ENCODE results near the gene NDST3. TPM values are rescaled to one million over a fixed set of nuclear protein-coding genes. Genes with fewer than 3 reads are reported as not detected.

The NDST3 gene
- polyA plus RNA-seq, 1 donor: 0.85 TPM

DNA sequence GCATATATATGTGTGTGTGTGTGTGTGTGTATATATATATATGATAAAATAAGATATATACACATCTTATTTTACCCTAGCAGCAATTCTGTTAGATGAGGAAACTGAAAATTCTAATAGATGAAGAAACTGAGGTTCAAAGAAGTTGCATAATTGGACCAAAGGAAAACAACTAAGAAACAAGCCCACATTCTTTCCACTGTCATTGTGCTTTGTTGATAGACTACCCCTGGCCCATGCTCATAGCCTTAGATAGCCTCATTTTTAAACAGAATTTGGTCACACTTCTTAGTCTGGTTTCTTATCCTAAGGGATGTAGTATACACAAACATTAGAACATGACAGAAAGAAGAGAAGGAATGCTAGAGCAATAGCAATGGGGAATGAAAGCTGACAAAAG lies 138.8 kb downstream of the NDST3 start:
- Histone ChIP-seq H3K4me1 (ENCODE audit: control insufficient read depth, insufficient read depth, low read length) (no peaks in the 10 kb centered on the region), H3K36me3 (ENCODE audit: control insufficient read depth, insufficient read depth, low read length) (no peaks in the 10 kb centered on the region), H3K4me3 (ENCODE audit: low read length) (no peak overlapping the region), H3K9me3 (ENCODE audit: control insufficient read depth, low read depth, low read length) (no peaks in the 10 kb centered on the region), H3K27me3 (ENCODE audit: control insufficient read depth, insufficient read depth, low read length) (no peaks in the 10 kb centered on the region), H3K27ac (ENCODE audit: low read length) (no peak overlapping the region)
- no peak for DNase-seq

DNA sequence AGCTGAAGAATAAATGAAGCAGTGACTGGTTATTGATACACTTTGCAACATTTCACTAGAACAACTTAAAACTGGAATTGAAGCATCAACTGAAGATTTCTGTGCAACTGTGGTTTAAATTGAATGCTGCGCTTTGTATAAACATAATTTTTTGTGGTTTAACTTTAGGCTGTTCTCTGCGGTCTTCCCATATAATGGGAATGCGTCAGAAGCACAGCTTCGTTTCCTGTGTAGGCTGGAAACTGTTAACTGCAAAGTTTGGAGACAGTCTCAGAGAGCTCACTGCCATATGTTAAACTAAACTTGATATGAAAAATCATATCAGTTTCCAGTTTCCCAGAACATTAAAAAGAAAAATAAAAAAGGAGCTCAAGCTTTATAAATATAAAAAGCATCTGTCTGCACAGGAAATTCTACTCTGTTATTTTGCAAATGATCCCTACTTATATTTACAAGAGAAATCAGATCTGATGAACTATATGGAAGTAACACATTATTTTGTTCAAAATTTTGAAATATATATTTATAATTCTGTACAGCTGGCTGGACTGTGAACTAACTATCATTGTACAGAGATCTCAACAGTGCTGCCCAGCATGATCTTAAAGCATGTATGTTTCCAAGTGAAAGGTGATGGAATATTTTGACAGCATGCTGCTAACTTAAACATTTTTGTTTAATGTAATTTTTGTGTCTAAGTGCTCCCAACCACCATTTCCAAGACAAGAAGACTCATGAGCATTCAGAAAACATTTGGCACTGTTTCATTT lies 139.9 kb downstream of the NDST3 start:
- no peaks in the 10 kb centered on the region for H3K36me3 ChIP-seq (ENCODE audit: control insufficient read depth, insufficient read depth, low read length)
- no peak overlapping the region for H3K27ac ChIP-seq (ENCODE audit: low read length)
- H3K4me1 ChIP-seq (ENCODE audit: control insufficient read depth, insufficient read depth, low read length): no peaks in the 10 kb centered on the region
- no CpG with 5 or more reads among the region's 4 CpGs for WGBS (ENCODE audit: insufficient coverage, low lambda C conversion rate)
- DNase-seq: no peak
- no peaks in the 10 kb centered on the region for H3K27me3 ChIP-seq (ENCODE audit: control insufficient read depth, insufficient read depth, low read length)
- no peaks in the 10 kb centered on the region for H3K9me3 ChIP-seq (ENCODE audit: control insufficient read depth, low read depth, low read length)
- no peak overlapping the region for H3K4me3 ChIP-seq (ENCODE audit: low read length)

- no peak overlapping the region for H3K4me3 ChIP-seq (ENCODE audit: low read length)
- no peaks in the 10 kb centered on the region for H3K36me3 ChIP-seq (ENCODE audit: control insufficient read depth, insufficient read depth, low read length)
- no peaks in the 10 kb centered on the region for H3K27me3 ChIP-seq (ENCODE audit: control insufficient read depth, insufficient read depth, low read length)
- no peaks in the 10 kb centered on the region for H3K9me3 ChIP-seq (ENCODE audit: control insufficient read depth, low read depth, low read length)
- DNase-seq: no peak
- no peak overlapping the region for H3K27ac ChIP-seq (ENCODE audit: low read length)
- H3K4me1 ChIP-seq (ENCODE audit: control insufficient read depth, insufficient read depth, low read length): no peaks in the 10 kb centered on the region
- WGBS (ENCODE audit: insufficient coverage, low lambda C conversion rate): 42% methylated on average over 2 of the region's 4 CpGs
Observed at GRCh38 chr4:118175506-118175905, 141.2 kb downstream of the NDST3 start.

GRCh38 chr4:118177126-118177525 lies 142.8 kb downstream of the NDST3 start:
- Histone ChIP-seq H3K36me3 (ENCODE audit: control insufficient read depth, insufficient read depth, low read length) (no peaks in the 10 kb centered on the region), H3K27me3 (ENCODE audit: control insufficient read depth, insufficient read depth, low read length) (no peaks in the 10 kb centered on the region), H3K4me3 (ENCODE audit: low read length) (no peak overlapping the region), H3K9me3 (ENCODE audit: control insufficient read depth, low read depth, low read length) (no peaks in the 10 kb centered on the region), H3K27ac (ENCODE audit: low read length) (no peak overlapping the region), H3K4me1 (ENCODE audit: control insufficient read depth, insufficient read depth, low read length) (no peaks in the 10 kb centered on the region)
- DNase-seq: no peak

- H3K4me1 ChIP-seq (ENCODE audit: control insufficient read depth, insufficient read depth, low read length): no peaks in the 10 kb centered on the region
- DNase-seq: no peak
- no peak overlapping the region for H3K27ac ChIP-seq (ENCODE audit: low read length)
- no peak overlapping the region for H3K4me3 ChIP-seq (ENCODE audit: low read length)
- H3K9me3 ChIP-seq (ENCODE audit: control insufficient read depth, low read depth, low read length): no peaks in the 10 kb centered on the region
- no peaks in the 10 kb centered on the region for H3K27me3 ChIP-seq (ENCODE audit: control insufficient read depth, insufficient read depth, low read length)
- H3K36me3 ChIP-seq (ENCODE audit: control insufficient read depth, insufficient read depth, low read length): no peaks in the 10 kb centered on the region
- no CpG with 5 or more reads among the region's 2 CpGs for WGBS (ENCODE audit: insufficient coverage, low lambda C conversion rate)
Observed at GRCh38 chr4:118180776-118181175, 146.5 kb downstream of the NDST3 start.

GRCh38 chr4:118190903-118191302 lies 156.6 kb downstream of the NDST3 start:
- H3K36me3 ChIP-seq (ENCODE audit: control insufficient read depth, insufficient read depth, low read length): no peaks in the 10 kb centered on the region
- no peak overlapping the region for H3K4me3 ChIP-seq (ENCODE audit: low read length)
- H3K4me1 ChIP-seq (ENCODE audit: control insufficient read depth, insufficient read depth, low read length): no peaks in the 10 kb centered on the region
- H3K9me3 ChIP-seq (ENCODE audit: control insufficient read depth, low read depth, low read length): no peaks in the 10 kb centered on the region
- DNase-seq: no peak
- no peaks in the 10 kb centered on the region for H3K27me3 ChIP-seq (ENCODE audit: control insufficient read depth, insufficient read depth, low read length)
- H3K27ac ChIP-seq (ENCODE audit: low read length): no peak overlapping the region
- WGBS (ENCODE audit: insufficient coverage, low lambda C conversion rate): 86% methylated on average over 2 of the region's 2 CpGs

DNA sequence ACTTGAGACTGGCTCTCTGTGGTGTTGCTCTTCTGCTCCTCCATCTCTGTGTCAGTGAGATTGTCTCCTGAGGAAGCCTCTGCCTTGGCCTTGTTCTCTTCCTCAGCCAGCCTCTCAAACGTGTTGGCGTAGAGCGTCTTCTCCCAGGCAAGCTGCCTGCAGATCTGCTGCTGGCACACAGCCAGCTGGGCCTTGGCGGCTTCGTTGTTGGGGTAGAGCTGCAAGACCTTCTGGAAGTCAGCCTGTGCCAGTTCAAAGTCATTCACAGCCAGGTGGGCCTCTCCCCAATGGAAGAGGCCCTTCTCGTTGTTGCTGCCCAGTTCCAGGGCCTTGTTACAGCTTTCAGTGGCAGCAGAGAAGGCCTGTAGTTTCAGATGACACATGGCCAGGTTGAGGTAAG lies 159.1 kb downstream of the NDST3 start:
- Histone ChIP-seq H3K27me3 (ENCODE audit: control insufficient read depth, insufficient read depth, low read length) (no peaks in the 10 kb centered on the region), H3K27ac (ENCODE audit: low read length) (no peak overlapping the region), H3K4me1 (ENCODE audit: control insufficient read depth, insufficient read depth, low read length) (no peaks in the 10 kb centered on the region), H3K9me3 (ENCODE audit: control insufficient read depth, low read depth, low read length) (peaks cover 2% of the 10 kb centered on the region), H3K36me3 (ENCODE audit: control insufficient read depth, insufficient read depth, low read length) (no peaks in the 10 kb centered on the region), H3K4me3 (ENCODE audit: low read length) (no peak overlapping the region)
- no CpG with 5 or more reads among the region's 6 CpGs for WGBS (ENCODE audit: insufficient coverage, low lambda C conversion rate)
- no peak for DNase-seq

DNA sequence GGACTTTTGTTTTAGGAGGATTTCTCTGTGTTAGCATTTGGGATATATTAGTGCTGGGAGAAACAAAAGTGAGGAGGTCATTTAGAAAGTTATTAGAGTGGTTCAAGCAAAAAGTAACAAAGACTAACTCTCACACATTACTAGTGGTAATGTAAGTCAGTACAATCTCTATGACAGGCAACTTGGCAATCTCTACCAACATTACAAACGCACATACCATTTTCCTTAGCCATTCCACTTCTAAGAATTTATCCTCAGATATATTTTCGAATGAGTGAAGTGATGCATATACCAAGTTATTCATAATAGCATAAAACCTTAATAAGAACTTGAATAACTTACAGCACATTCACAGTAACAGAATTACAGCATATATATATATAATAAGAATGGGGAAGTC lies 172.3 kb downstream of the NDST3 start:
- peaks cover 3% of the 10 kb centered on the region for H3K9me3 ChIP-seq (ENCODE audit: control insufficient read depth, low read depth, low read length)
- no peak for DNase-seq
- 100% methylated on average over 1 of the region's 2 CpGs for WGBS (ENCODE audit: insufficient coverage, low lambda C conversion rate)
- no peaks in the 10 kb centered on the region for H3K36me3 ChIP-seq (ENCODE audit: control insufficient read depth, insufficient read depth, low read length)
- H3K27ac ChIP-seq (ENCODE audit: low read length): no peak overlapping the region
- no peak overlapping the region for H3K4me3 ChIP-seq (ENCODE audit: low read length)
- H3K4me1 ChIP-seq (ENCODE audit: control insufficient read depth, insufficient read depth, low read length): no peaks in the 10 kb centered on the region
- no peaks in the 10 kb centered on the region for H3K27me3 ChIP-seq (ENCODE audit: control insufficient read depth, insufficient read depth, low read length)

DNA sequence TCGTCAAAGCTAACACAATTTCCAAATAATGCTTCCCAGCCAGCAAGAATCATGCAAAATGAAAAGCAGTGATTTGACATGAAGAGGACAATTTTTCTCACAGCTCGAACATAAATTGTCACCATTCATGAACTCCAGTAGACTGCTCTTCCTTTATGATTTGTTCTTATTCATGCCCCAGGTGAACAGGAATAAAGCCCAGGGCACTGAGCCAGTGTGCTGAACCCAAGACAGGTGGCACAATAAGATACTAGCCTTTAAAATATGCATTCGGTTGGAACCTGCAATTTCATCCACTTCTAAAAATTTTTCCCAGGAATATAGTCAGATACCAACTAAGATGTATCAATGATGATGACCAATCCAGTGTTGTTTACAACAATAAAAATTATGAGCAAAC lies 178.8 kb downstream of the NDST3 start:
- no peak for DNase-seq

GRCh38 chr4:118215826-118216225 lies 181.5 kb downstream of the NDST3 start:
- Histone ChIP-seq H3K9me3 (ENCODE audit: control insufficient read depth, low read depth, low read length) (no peaks in the 10 kb centered on the region), H3K27ac (ENCODE audit: low read length) (no peak overlapping the region), H3K4me3 (ENCODE audit: low read length) (no peak overlapping the region), H3K27me3 (ENCODE audit: control insufficient read depth, insufficient read depth, low read length) (no peaks in the 10 kb centered on the region), H3K36me3 (ENCODE audit: control insufficient read depth, insufficient read depth, low read length) (no peaks in the 10 kb centered on the region), H3K4me1 (ENCODE audit: control insufficient read depth, insufficient read depth, low read length) (no peaks in the 10 kb centered on the region)
- WGBS (ENCODE audit: insufficient coverage, low lambda C conversion rate): 100% methylated on average over 2 of the region's 2 CpGs
- DNase-seq: no peak

More for the DNA sequence above, 178.8 kb downstream of the NDST3 start:
- Histone ChIP-seq H3K9me3 (ENCODE audit: control insufficient read depth, low read depth, low read length) (no peaks in the 10 kb centered on the region), H3K27me3 (ENCODE audit: control insufficient read depth, insufficient read depth, low read length) (no peaks in the 10 kb centered on the region), H3K36me3 (ENCODE audit: control insufficient read depth, insufficient read depth, low read length) (no peaks in the 10 kb centered on the region), H3K4me1 (ENCODE audit: control insufficient read depth, insufficient read depth, low read length) (no peaks in the 10 kb centered on the region), H3K27ac (ENCODE audit: low read length) (no peak overlapping the region), H3K4me3 (ENCODE audit: low read length) (no peak overlapping the region)
- WGBS (ENCODE audit: insufficient coverage, low lambda C conversion rate): 92% methylated on average over 2 of the region's 3 CpGs

- no peak overlapping the region for H3K27ac ChIP-seq (ENCODE audit: low read length)
- no peaks in the 10 kb centered on the region for H3K9me3 ChIP-seq (ENCODE audit: control insufficient read depth, low read depth, low read length)
- no peaks in the 10 kb centered on the region for H3K4me1 ChIP-seq (ENCODE audit: control insufficient read depth, insufficient read depth, low read length)
- no peaks in the 10 kb centered on the region for H3K27me3 ChIP-seq (ENCODE audit: control insufficient read depth, insufficient read depth, low read length)
- H3K4me3 ChIP-seq (ENCODE audit: low read length): no peak overlapping the region
- DNase-seq: no peak
- WGBS (ENCODE audit: insufficient coverage, low lambda C conversion rate): 90% methylated on average over 2 of the region's 2 CpGs
- H3K36me3 ChIP-seq (ENCODE audit: control insufficient read depth, insufficient read depth, low read length): no peaks in the 10 kb centered on the region
Observed at GRCh38 chr4:118221227-118221800, 187.0 kb downstream of the NDST3 start.

All from large intestine (tissue), 3 donors.